ENCODE data around the gene GABARAPL2. TPM values are rescaled to one million over a fixed set of nuclear protein-coding genes. Genes with fewer than 3 reads are reported as not detected.

The GABARAPL2 gene
- total and polyA plus RNA-seq, 2 donors (not counting 1 experiment from before 2014, with no cell fraction given) = 73.0 to 84.9 TPM

- POLR2A ChIA-PET = no interaction called here
These were observed 12.5 kb downstream of the GABARAPL2 start for GRCh38 chr16:75578725-75579124.

More at GRCh38 chr16:75578725-75579124, 12.5 kb downstream of the GABARAPL2 start:
- Histone ChIP-seq H4K20me1 (ENCODE audit: control insufficient read depth, insufficient read depth, low read length, poor library complexity, severe bottlenecking) (peaks cover 15% of the 10 kb centered on the region), H3K9me3 (ENCODE audit: control extremely low read depth in 1 of 3, control insufficient read depth in 2 of 3, insufficient read depth in 1 of 3, low read length in 2 of 3) (no peaks in the 10 kb centered on the region), H3K9ac (ENCODE audit: low read length) (no peak overlapping the region), H3K27me3 (replicated peaks in 1 of 4; ENCODE audit: control extremely low read depth in 1 of 4, control insufficient read depth in 3 of 4, insufficient read depth in 4 of 4, low read length in 3 of 4) (no peaks in the 10 kb centered on the region), H2AFZ (ENCODE audit: insufficient read depth, low read depth, low read length, poor library complexity, severe bottlenecking) (no peak overlapping the region), H3K27ac (ENCODE audit: low read length in 2 of 2) (peak overlapping the region in 1 of 2 donors; percentile 43), H3K4me2 (replicated peaks; ENCODE audit: low read depth, low read length, poor library complexity, severe bottlenecking) (no peak overlapping the region), H3K36me3 (replicated peaks in 1 of 2; ENCODE audit: control extremely low read depth in 1 of 2, control insufficient read depth in 1 of 2, extremely low read depth in 1 of 2, insufficient read depth in 2 of 2, low read length in 1 of 2) (peaks cover 11 to 47% of the 10 kb centered on the region in 2 experiments), H3K4me1 (ENCODE audit: control insufficient read depth in 2 of 2, insufficient read depth in 2 of 2, low read length in 2 of 2) (peaks cover 18 to 60% of the 10 kb centered on the region in 2 donors), H3K4me3 (ENCODE audit: control extremely low read depth in 1 of 5, extremely low read depth in 1 of 5, insufficient read depth in 1 of 5, low read depth in 2 of 5, low read length in 4 of 5) (no peak overlapping the region), H3K79me2 (ENCODE audit: control insufficient read depth, insufficient read depth, low read length) (peaks cover 15% of the 10 kb centered on the region)
- H3K4me1 Mint-ChIP-seq = peaks cover 48% of the 10 kb centered on the region
- DNase-seq (no peak), ATAC-seq (ENCODE audit: low read depth) (no peak)
- no peaks in the 10 kb centered on the region for H3K27me3 Mint-ChIP-seq
- no peak for TF ChIP-seq EZH2 (IDR thresholded peaks at IDR 0.05; ENCODE audit: borderline replicate concordance, insufficient read depth, low read depth, low read length, poor library complexity, severe bottlenecking)
- no peak for TF ChIP-seq CTCF (IDR thresholded peaks at IDR 0.05)
- CTCF ChIA-PET = interaction anchor here (0.9 kb wide), 1 partner anchor 9 kb away, joined by 3 read pairs; no protein-coding TSS in a partner anchor
- WGBS (ENCODE audit: insufficient coverage) = no CpG with 5 or more reads among the region's 2 CpGs
- H3K4me3 Mint-ChIP-seq = no peak overlapping the region
- peak overlapping the region; percentile 50 for H3K27ac Mint-ChIP-seq
- intact Hi-C loops (cut with micrococcal nuclease) = no loop called here
- H3K9me3 Mint-ChIP-seq (ENCODE audit: insufficient read depth) = no peaks in the 10 kb centered on the region
